IMR-90 (cell line): ENCODE data around the gene POLG2.

ENCODE experiments used
- CEBPB ChIP-seq: IDR thresholded peaks from 2 replicates; pipeline ENCODE4 v1.6.1; 2012; ENCODE audit warnings: low read depth, low read length, improper control_type of control experiment
- ELK1 ChIP-seq: fragments of 150-350 bp; IDR thresholded peaks from 2 replicates; pipeline ENCODE4 v1.6.1; 2016; ENCODE audit warnings: low read depth, mild to moderate bottlenecking, low read length, moderate library complexity, borderline replicate concordance
- MAZ ChIP-seq: IDR thresholded peaks from 2 replicates; pipeline ENCODE4 v1.6.1; 2012; ENCODE audit warnings: low read depth, mild to moderate bottlenecking, low read length, improper control_type of control experiment, moderate library complexity, borderline replicate concordance
- MXI1 ChIP-seq: IDR thresholded peaks from 2 replicates; pipeline ENCODE4 v1.6.1; 2012; ENCODE audit warnings: low read depth, mild to moderate bottlenecking, low read length, moderate library complexity, borderline replicate concordance
- NFE2L2 ChIP-seq: fragments of 150-350 bp; IDR thresholded peaks from 2 replicates; pipeline ENCODE4 v1.6.1; 2016; ENCODE audit warnings: low read depth, mild to moderate bottlenecking, low read length
- POLR2A ChIP-seq: IDR thresholded peaks from 2 replicates; pipeline ENCODE4 v1.6.1; 2012; ENCODE audit warnings: mild to moderate bottlenecking, low read depth, low read length
- RAD21 ChIP-seq: IDR thresholded peaks from 2 replicates; pipeline ENCODE4 v1.6.1; 2012; ENCODE audit warnings: low read length, improper control_type of control experiment
- RCOR1 ChIP-seq: IDR thresholded peaks from 2 replicates; pipeline ENCODE4 v1.6.1; 2012; ENCODE audit warnings: mild to moderate bottlenecking, low read length, improper control_type of control experiment; ENCODE audit not compliant: insufficient replicate concordance
- RFX5 ChIP-seq: IDR thresholded peaks from 2 replicates; pipeline ENCODE4 v1.8.0; 2012; ENCODE audit warnings: low read depth, mild to moderate bottlenecking, low read length, moderate library complexity
- TF ChIP-seq, protein P1 (sequence below): conservative IDR thresholded peaks from 2 replicates; pipeline ENCODE4 v1.5.1; 2012; ENCODE audit warnings: mild to moderate bottlenecking, low read depth, low read length, improper control_type of control experiment
- TF ChIP-seq, protein P2 (sequence below): fragments of 150-350 bp; IDR thresholded peaks from 2 replicates; pipeline ENCODE4 v1.6.1; 2017; ENCODE audit warnings: mild to moderate bottlenecking, antibody characterized with exemption, low read length, low read depth

DNA sequence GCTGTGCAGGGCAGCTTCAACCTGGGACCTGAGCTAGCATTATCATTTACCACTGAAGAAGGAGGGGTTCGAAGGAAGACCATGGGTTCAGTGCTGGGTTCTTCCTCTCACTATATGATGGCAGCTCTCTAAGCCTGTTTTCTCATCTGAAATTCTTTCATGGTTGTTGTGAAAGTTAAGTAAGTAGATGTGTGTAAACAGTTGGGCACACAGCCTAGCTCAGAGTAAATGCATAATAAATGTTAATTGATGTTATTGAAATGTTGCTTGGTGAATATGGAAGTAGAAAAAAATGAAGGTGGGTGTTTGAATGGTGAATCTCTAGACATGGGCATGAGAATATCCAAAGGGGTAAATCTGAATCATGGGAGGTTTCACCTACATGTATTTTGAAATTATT, 19.0 kb upstream of the POLG2 start:
- TF ChIP-seq ELK1 = no peak
- TF ChIP-seq, protein P1, sequence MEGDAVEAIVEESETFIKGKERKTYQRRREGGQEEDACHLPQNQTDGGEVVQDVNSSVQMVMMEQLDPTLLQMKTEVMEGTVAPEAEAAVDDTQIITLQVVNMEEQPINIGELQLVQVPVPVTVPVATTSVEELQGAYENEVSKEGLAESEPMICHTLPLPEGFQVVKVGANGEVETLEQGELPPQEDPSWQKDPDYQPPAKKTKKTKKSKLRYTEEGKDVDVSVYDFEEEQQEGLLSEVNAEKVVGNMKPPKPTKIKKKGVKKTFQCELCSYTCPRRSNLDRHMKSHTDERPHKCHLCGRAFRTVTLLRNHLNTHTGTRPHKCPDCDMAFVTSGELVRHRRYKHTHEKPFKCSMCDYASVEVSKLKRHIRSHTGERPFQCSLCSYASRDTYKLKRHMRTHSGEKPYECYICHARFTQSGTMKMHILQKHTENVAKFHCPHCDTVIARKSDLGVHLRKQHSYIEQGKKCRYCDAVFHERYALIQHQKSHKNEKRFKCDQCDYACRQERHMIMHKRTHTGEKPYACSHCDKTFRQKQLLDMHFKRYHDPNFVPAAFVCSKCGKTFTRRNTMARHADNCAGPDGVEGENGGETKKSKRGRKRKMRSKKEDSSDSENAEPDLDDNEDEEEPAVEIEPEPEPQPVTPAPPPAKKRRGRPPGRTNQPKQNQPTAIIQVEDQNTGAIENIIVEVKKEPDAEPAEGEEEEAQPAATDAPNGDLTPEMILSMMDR = no peak
- TF ChIP-seq POLR2A = no peak; the same call in 1 of the 2 replicates
- no peak for TF ChIP-seq RCOR1
- TF ChIP-seq RFX5 = no peak
- no peak for TF ChIP-seq NFE2L2
- no peak for TF ChIP-seq MAZ
- no peak for TF ChIP-seq CEBPB
- TF ChIP-seq MXI1 = no peak
- TF ChIP-seq RAD21 = no peak
- TF ChIP-seq, protein P2, sequence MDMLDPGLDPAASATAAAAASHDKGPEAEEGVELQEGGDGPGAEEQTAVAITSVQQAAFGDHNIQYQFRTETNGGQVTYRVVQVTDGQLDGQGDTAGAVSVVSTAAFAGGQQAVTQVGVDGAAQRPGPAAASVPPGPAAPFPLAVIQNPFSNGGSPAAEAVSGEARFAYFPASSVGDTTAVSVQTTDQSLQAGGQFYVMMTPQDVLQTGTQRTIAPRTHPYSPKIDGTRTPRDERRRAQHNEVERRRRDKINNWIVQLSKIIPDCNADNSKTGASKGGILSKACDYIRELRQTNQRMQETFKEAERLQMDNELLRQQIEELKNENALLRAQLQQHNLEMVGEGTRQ = no peak
